Left ventricle myocardium inferior (tissue), 1 donor: Measurements from ENCODE around the gene GRIN2C. TPM values are rescaled to one million over a fixed set of nuclear protein-coding genes. Genes with fewer than 3 reads are reported as not detected.

Experiments
- DNase-seq: peaks from one replicate; pipeline ENCODE4 v3.0.0-alpha.2; 2020
- H3K27ac ChIP-seq: fragments of 200-600 bp; replicated peaks from 2 replicates; pipeline ENCODE4 v1.8.0; 2021
- H3K27me3 ChIP-seq: fragments of 200-600 bp; 2 replicates; pipeline ENCODE4 v1.8.0; 2021; ENCODE audit warnings: low read depth
- H3K36me3 ChIP-seq: fragments of 200-600 bp; 2 replicates; pipeline ENCODE4 v1.8.0; 2021
- H3K4me1 ChIP-seq: fragments of 200-600 bp; 2 replicates; pipeline ENCODE4 v1.8.0; 2021
- H3K4me3 ChIP-seq: fragments of 200-600 bp; 2 replicates; pipeline ENCODE4 v1.8.0; 2021; ENCODE audit warnings: mild to moderate bottlenecking, moderate library complexity
- H3K9me3 ChIP-seq: fragments of 200-600 bp; replicated peaks from 2 replicates; pipeline ENCODE4 v1.8.0; 2021
- intact Hi-C: fragments of 100-400 bp; cut with micrococcal nuclease; formaldehyde crosslinking; loops from one replicate; pipeline ENCODE4 v1.11.0; 2022
- total RNA-seq: library from RNA; stranded (reverse); fragmentation: NEBNext Ultra II Directional; extraction: Animal tissue kit (Norgen Biotek cat#: 25700); gene quantifications from one replicate; pipeline ENCODE4 v1.2.1, GENCODE V29; 2021
- TF ChIP-seq, protein P1 (sequence below): fragments of 200-600 bp; IDR thresholded peaks from 2 replicates; pipeline ENCODE4 v1.8.0; 2021; ENCODE audit warnings: antibody characterized with exemption, mild to moderate bottlenecking, borderline replicate concordance
- donor health status: DM: no; HTN: yes; CAD: no; lungs with severe emphysema.

GRIN2C gene
- total RNA-seq, 1 donor from 2014 or later, result 0.52 TPM

DNA sequence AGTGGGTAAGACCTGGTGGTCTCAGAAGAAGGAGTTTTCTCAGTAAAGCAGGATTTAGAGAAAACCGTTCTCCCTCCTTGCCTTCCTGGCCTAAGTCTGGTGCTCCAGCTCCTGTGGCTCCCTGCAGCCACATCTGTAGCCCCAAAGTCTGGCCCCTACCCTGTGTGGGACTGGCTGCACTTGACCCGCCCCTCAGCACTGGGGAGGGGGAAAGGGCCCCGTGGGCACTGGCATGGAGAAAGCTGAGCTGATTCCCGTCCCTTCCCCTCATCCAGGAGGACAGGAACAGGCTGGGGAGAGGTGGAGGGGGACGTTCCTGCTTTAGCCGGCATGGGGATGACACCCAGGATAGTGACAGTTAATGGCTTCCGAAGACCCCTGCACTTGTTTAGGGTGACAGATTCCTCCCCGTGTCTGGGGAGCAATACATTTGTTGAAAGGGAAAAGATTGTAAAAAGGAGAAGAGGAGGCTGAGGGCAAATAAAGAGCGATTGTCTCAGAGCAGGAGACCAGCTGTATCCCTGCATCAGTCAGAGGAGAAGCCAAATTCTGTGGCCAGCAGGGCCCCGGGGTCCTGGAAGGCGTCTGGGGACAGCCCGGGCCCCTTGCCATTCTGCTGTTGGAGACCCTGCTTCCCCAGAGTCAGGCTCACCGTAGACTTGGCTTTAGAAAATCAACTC, 37.9 kb downstream of the GRIN2C start:
- H3K4me3 ChIP-seq, result no peak overlapping the region
- H3K27ac ChIP-seq, result peak overlapping the region; percentile 73
- intact Hi-C loops, result no loop called here
- no peak for DNase-seq
- TF ChIP-seq, protein P1, sequence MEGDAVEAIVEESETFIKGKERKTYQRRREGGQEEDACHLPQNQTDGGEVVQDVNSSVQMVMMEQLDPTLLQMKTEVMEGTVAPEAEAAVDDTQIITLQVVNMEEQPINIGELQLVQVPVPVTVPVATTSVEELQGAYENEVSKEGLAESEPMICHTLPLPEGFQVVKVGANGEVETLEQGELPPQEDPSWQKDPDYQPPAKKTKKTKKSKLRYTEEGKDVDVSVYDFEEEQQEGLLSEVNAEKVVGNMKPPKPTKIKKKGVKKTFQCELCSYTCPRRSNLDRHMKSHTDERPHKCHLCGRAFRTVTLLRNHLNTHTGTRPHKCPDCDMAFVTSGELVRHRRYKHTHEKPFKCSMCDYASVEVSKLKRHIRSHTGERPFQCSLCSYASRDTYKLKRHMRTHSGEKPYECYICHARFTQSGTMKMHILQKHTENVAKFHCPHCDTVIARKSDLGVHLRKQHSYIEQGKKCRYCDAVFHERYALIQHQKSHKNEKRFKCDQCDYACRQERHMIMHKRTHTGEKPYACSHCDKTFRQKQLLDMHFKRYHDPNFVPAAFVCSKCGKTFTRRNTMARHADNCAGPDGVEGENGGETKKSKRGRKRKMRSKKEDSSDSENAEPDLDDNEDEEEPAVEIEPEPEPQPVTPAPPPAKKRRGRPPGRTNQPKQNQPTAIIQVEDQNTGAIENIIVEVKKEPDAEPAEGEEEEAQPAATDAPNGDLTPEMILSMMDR, result no peak
- H3K27me3 ChIP-seq, result no peaks in the 10 kb centered on the region
- H3K4me1 ChIP-seq, result peaks cover 13% of the 10 kb centered on the region
- peaks cover 30% of the 10 kb centered on the region for H3K36me3 ChIP-seq
- H3K9me3 ChIP-seq, result no peaks in the 10 kb centered on the region

DNA sequence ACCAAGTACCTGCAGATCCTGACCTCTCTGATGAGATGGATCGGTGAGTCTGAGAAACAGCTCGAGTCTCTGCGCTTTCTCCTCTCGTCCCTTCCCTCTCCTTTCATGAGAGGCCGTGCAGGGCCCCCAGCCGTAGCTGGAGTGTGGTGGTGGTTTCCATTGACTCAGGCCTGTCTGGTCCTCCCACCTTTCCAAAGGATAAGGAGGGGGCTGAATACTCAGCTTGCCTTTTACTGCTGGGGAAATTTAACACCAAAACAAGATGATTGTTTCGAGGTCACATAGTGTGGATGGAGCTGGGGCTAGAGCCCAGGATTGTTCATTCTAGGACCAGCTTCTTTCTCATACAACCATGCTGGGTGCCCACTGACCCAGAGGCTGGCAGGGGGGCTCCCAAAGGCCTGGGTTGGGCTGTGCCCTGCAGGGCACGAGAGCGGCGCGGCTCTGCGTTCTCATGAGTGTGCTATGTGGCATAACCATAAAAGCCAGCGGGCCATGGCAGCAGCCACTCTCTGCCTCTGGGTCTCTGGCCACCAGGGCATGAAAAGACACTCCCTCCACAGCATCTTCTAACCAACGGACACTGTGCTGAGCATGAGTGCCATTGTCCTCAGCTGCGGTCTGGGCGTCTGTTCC, 39.8 kb downstream of the GRIN2C start:
- H3K27me3 ChIP-seq, result no peaks in the 10 kb centered on the region
- H3K4me1 ChIP-seq, result peaks cover 17% of the 10 kb centered on the region
- no peak for DNase-seq
- H3K36me3 ChIP-seq, result peaks cover 29% of the 10 kb centered on the region
- no peak overlapping the region for H3K4me3 ChIP-seq
- TF ChIP-seq, protein P1, result no peak
- H3K27ac ChIP-seq, result no peak overlapping the region
- intact Hi-C loops, result no loop called here
- no peaks in the 10 kb centered on the region for H3K9me3 ChIP-seq

DNA sequence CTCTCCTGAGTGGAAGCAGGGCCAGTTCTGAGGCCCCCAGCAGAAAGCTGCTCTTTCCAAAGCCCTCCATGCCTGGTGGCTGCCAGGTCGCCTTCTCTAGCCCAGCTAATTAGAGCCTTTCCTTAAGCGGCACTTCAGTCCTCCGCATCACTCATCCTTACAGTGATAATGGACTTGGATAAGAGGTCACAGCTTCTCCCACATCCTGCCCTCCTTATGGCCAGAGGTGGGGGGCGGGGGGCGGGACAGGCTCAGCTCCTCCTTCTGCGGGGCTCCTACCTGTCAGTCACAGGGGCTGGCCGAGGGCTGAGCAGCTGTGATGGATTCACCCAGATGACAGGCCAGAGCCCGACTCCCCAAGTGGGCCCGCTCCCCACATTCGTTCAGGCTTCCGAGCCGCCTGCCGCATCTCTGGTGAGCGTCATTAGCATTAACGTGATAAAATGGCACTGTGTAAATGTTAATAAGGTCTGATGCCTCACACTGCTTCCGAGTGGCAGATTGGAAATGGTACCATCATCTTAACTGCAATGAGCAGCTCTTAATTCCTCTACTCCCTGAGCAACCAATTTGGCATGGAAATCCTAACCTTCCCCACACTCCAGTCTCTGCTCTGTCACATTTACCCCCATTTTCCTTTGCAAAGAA, 41.3 kb downstream of the GRIN2C start:
- Histone ChIP-seq H3K9me3 (no peaks in the 10 kb centered on the region), H3K27me3 (no peaks in the 10 kb centered on the region), H3K36me3 (peaks cover 16% of the 10 kb centered on the region), H3K4me3 (no peak overlapping the region), H3K4me1 (peaks cover 32% of the 10 kb centered on the region), H3K27ac (no peak overlapping the region)
- DNase-seq, result no peak
- TF ChIP-seq, protein P1, result no peak
- intact Hi-C loops, result no loop called here

DNA sequence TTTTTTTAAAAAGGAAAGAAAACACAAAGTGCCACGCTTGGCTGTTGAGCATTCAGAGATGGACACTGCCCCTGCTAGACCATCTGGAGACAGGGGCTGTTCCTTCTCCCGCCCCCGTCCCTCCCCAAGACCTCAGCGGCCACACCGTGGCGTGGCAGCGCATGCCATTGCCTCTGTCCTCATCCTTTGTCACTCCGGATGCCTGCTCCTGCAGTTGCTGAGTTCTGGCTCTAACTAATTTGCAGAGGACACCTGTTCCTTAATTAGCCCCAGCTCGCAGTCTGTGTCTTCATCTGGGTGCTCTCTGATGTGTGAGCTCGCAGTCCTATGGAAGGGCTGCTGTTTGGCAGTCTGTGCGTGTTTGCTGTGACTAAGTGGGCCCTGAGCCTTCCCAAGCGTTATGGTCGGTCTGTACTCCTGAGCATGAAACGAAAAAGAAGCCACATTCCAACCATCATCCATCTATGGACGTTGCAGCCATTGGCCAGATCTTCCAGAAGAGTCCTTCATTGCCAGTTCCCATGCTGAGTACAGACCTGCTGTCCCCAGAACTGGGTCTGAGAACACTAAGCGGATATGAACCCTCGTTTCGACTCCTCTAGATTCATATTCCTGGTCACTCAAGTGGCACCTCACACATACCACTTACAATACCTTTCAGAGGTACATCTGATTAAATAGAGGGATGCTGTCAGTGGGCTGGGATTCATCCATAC, 42.6 kb downstream of the GRIN2C start:
- H3K4me1 ChIP-seq, result peaks cover 37% of the 10 kb centered on the region
- peaks cover 16% of the 10 kb centered on the region for H3K36me3 ChIP-seq
- H3K4me3 ChIP-seq, result no peak overlapping the region
- DNase-seq, result no peak
- TF ChIP-seq, protein P1, result no peak
- H3K9me3 ChIP-seq, result no peaks in the 10 kb centered on the region
- no peak overlapping the region for H3K27ac ChIP-seq
- no peaks in the 10 kb centered on the region for H3K27me3 ChIP-seq
- intact Hi-C loops, result no loop called here

DNA sequence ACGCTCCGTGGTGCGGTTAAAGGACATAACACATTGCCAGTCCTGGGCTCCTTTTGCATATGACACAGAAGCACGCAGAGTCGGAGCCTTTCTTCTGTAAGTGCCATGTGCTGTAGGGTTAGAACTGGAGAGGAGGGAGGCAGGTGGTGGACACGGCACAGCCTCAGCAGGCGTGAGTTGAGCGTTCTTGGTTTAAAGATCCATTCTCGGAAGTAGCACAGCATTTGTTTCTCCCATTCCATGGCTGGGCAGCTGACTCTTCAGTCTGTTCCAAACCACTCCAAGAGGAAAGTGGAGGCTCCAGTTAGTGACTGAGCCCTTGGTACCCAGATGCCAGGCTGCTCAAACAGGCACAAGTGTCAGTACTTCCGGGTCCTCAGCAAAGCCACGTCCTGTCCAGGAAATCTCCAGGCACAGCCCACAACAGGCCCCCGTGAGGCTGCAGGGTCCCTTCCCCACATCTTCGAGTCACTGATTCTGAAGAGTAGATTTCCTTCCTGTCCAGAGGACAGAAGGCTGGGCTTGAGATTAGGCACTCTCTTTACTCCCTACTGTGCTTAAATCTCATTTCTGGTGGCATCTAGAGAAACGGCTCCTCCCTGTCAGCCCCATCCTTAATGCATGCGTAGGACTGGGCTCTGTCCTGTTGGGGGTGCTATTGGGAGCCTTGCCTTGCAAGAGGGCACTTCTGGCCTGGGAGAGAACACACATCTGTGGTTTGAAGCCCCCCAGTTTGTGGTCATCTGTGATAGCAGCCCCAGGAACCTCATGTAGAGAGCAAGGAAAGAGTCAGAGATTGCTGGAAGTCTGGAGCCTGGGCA, 43.9 kb downstream of the GRIN2C start:
- TF ChIP-seq, protein P1, result no peak
- DNase-seq, result no peak
- no peaks in the 10 kb centered on the region for H3K9me3 ChIP-seq
- peaks cover 45% of the 10 kb centered on the region for H3K4me1 ChIP-seq
- intact Hi-C loops, result no loop called here
- H3K36me3 ChIP-seq, result peaks cover 16% of the 10 kb centered on the region
- no peaks in the 10 kb centered on the region for H3K27me3 ChIP-seq
- no peak overlapping the region for H3K4me3 ChIP-seq
- no peak overlapping the region for H3K27ac ChIP-seq
